Breast epithelium (tissue), 4 donors: ENCODE results near the gene SSU72. TPM values are rescaled to one million over a fixed set of nuclear protein-coding genes. Genes with fewer than 3 reads are reported as not detected.

ENCODE experiments used
- DNase-seq, 2 donors: peaks; one replicate each; pipeline ENCODE4 v3.0.0-alpha.2; 2019; ENCODE audit warnings: low spot score in 2 of 2
- H3K27ac ChIP-seq, 2 donors: fragments of 200-600 bp; sonication (generic) in 1 of 2; one replicate each; pipeline ENCODE4 v1.5.1; 2016 to 2019; ENCODE audit warnings: mild to moderate bottlenecking in 1 of 2
- H3K27me3 ChIP-seq, 2 donors: fragments of 200-600 bp; sonication (generic) in 1 of 2; one replicate each; pipeline versions ENCODE4 v1.5.1 to v1.6.0; 2017 to 2019; ENCODE audit warnings: control low read depth in 1 of 2, mild to moderate bottlenecking in 1 of 2
- H3K36me3 ChIP-seq: fragments of 200-600 bp; one replicate; pipeline ENCODE4 v1.5.1; 2019
- H3K4me1 ChIP-seq, 2 donors: fragments of 200-600 bp; sonication (generic); one replicate each; pipeline ENCODE4 v1.5.1; 2016 to 2019; ENCODE audit warnings: control low read depth in 1 of 2
- H3K4me3 ChIP-seq, 3 donors: fragments of 200-600 bp; sonication (generic); 1 replicate in 2 of 3; 2 replicates in 1 of 3; pipeline ENCODE4 v1.5.1; 2016 to 2019; ENCODE audit warnings: mild to moderate bottlenecking in 3 of 3, moderate library complexity in 2 of 3
- H3K9me3 ChIP-seq, 2 donors: fragments of 200-600 bp; sonication (generic) in 1 of 2; one replicate each; pipeline ENCODE4 v1.5.1; 2016 to 2019; ENCODE audit warnings: control low read depth in 1 of 2
- POLR2A ChIP-seq: fragments of 450-650 bp; IDR thresholded peaks from one replicate; pipeline ENCODE4 v1.6.1; 2016; ENCODE audit warnings: antibody characterized with exemption, mild to moderate bottlenecking, moderate library complexity
- POLR2AphosphoS5 ChIP-seq, 3 donors: sonication (generic); formaldehyde crosslinking; IDR thresholded peaks; one replicate each; pipeline ENCODE4 v1.6.1; 2017; ENCODE audit warnings: antibody characterized with exemption in 3 of 3
- intact Hi-C: fragments of 100-400 bp; cut with DNase I; formaldehyde crosslinking; loops from one replicate; pipeline ENCODE4 v1.15.1; 2023; ENCODE audit warnings: low total_unique reads
- total RNA-seq, 3 donors: library from RNA; depleted of rRNA; stranded (reverse); fragments of >200 nt; gene quantifications; one replicate each; pipeline ENCODE4 v1.1.0, GENCODE V29; 2016
- TF ChIP-seq, protein P1 (sequence below), 3 donors: fragments of 450-650 bp; IDR thresholded peaks; one replicate each; pipeline ENCODE4 v1.5.1; 2016 to 2017; ENCODE audit warnings: antibody characterized with exemption in 3 of 3, mild to moderate bottlenecking in 3 of 3, moderate library complexity in 3 of 3

Gene SSU72
- total RNA-seq, 3 donors from 2014 or later, result 100 to 125 (median 114) TPM

GRCh38 chr1:1531947-1532346, 42.7 kb downstream of the SSU72 start:
- intact Hi-C loops, result no loop called here
- Histone ChIP-seq H3K4me3 (no peak overlapping the region), H3K27ac (no peak overlapping the region)

GRCh38 chr1:1529936-1530335, 44.7 kb downstream of the SSU72 start:
- Histone ChIP-seq H3K4me1 (no peaks in the 10 kb centered on the region), H3K4me3 (no peak overlapping the region), H3K9me3 (peaks cover 8 to 11% of the 10 kb centered on the region in 2 donors), H3K27me3 (no peaks in the 10 kb centered on the region), H3K27ac (no peak overlapping the region), H3K36me3 (no peaks in the 10 kb centered on the region)
- intact Hi-C loops, result no loop called here
- TF ChIP-seq POLR2A, result no peak
- TF ChIP-seq, protein P1, sequence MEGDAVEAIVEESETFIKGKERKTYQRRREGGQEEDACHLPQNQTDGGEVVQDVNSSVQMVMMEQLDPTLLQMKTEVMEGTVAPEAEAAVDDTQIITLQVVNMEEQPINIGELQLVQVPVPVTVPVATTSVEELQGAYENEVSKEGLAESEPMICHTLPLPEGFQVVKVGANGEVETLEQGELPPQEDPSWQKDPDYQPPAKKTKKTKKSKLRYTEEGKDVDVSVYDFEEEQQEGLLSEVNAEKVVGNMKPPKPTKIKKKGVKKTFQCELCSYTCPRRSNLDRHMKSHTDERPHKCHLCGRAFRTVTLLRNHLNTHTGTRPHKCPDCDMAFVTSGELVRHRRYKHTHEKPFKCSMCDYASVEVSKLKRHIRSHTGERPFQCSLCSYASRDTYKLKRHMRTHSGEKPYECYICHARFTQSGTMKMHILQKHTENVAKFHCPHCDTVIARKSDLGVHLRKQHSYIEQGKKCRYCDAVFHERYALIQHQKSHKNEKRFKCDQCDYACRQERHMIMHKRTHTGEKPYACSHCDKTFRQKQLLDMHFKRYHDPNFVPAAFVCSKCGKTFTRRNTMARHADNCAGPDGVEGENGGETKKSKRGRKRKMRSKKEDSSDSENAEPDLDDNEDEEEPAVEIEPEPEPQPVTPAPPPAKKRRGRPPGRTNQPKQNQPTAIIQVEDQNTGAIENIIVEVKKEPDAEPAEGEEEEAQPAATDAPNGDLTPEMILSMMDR (IDR thresholded peaks at IDR 0.05), result no peak
- no peak for TF ChIP-seq POLR2AphosphoS5 (IDR thresholded peaks at IDR 0.05)
- no peak for DNase-seq

More at GRCh38 chr1:1531947-1532346, 42.7 kb downstream of the SSU72 start:
- no peak for DNase-seq
- H3K36me3 ChIP-seq, result no peaks in the 10 kb centered on the region
- H3K27me3 ChIP-seq, result no peaks in the 10 kb centered on the region
- TF ChIP-seq POLR2A (no peak), POLR2AphosphoS5 (IDR thresholded peaks at IDR 0.05) (no peak)
- TF ChIP-seq, protein P1 (IDR thresholded peaks at IDR 0.05), result no peak
- H3K4me1 ChIP-seq, result no peaks in the 10 kb centered on the region
- H3K9me3 ChIP-seq, result peaks cover 8 to 11% of the 10 kb centered on the region in 2 donors

DNA sequence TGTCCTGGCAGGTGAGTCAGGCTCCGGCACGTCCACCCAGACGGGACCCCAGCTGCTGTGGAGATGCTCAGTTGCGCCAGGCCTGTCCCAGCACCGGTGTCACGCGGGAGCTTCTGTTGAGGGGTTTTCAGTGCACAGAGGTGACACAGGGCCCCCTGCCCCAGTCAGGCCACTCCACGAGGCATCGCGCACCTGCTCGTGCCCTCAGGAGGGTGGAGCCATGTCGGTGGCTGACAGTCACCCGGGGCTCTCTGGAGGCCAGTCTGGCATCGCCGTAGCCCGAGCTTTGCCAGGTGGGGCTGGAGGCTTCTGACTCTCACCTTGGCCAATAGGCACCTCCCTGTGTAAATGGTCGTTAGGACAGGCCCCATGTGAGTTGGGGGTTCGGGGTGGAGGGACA, 45.3 kb downstream of the SSU72 start:
- intact Hi-C loops, result no loop called here
- DNase-seq, result no peak
- H3K36me3 ChIP-seq, result no peaks in the 10 kb centered on the region
- no peak for TF ChIP-seq POLR2A
- TF ChIP-seq POLR2AphosphoS5 (IDR thresholded peaks at IDR 0.05), result no peak
- TF ChIP-seq, protein P1 (IDR thresholded peaks at IDR 0.05), result no peak
- no peaks in the 10 kb centered on the region for H3K27me3 ChIP-seq
- H3K4me1 ChIP-seq, result no peaks in the 10 kb centered on the region
- no peak overlapping the region for H3K4me3 ChIP-seq
- H3K9me3 ChIP-seq, result peaks cover 8 to 11% of the 10 kb centered on the region in 2 donors
- no peak overlapping the region for H3K27ac ChIP-seq

GRCh38 chr1:1528301-1529267, 46.1 kb downstream of the SSU72 start:
- no peaks in the 10 kb centered on the region for H3K4me1 ChIP-seq
- no peaks in the 10 kb centered on the region for H3K27me3 ChIP-seq
- intact Hi-C loops, result no loop called here
- no peak overlapping the region for H3K4me3 ChIP-seq
- TF ChIP-seq POLR2AphosphoS5 (IDR thresholded peaks at IDR 0.05) (no peak), POLR2A (no peak)
- TF ChIP-seq, protein P1 (IDR thresholded peaks at IDR 0.05), result no peak
- H3K9me3 ChIP-seq, result peaks cover 8 to 11% of the 10 kb centered on the region in 2 donors
- DNase-seq, result no peak
- no peak overlapping the region for H3K27ac ChIP-seq
- no peaks in the 10 kb centered on the region for H3K36me3 ChIP-seq
